Endothelial cell of umbilical vein (primary cell): ENCODE measurements around the gene DTX3.

Source experiments
- EZH2 ChIP-seq: IDR thresholded peaks from 2 replicates; pipeline ENCODE4 v1.6.1; 2012; ENCODE audit warnings: borderline replicate concordance, low read depth, mild to moderate bottlenecking, moderate library complexity, low read length, inconsistent platforms; ENCODE audit not compliant: severe bottlenecking
- FOS ChIP-seq: IDR thresholded peaks from 2 replicates; pipeline ENCODE4 v1.6.1; 2011; ENCODE audit warnings: mild to moderate bottlenecking, low read length, moderate library complexity, borderline replicate concordance; ENCODE audit not compliant: insufficient read depth
- JUN ChIP-seq: IDR thresholded peaks from 2 replicates; pipeline ENCODE4 v1.6.1; 2011; ENCODE audit warnings: borderline replicate concordance, low read depth; ENCODE audit not compliant: insufficient read length, insufficient read depth
- MYC ChIP-seq: IDR thresholded peaks from one replicate; pipeline ENCODE4 v1.6.1; 2011; ENCODE audit warnings: mild to moderate bottlenecking, low read depth, low read length
- POLR2A ChIP-seq: IDR thresholded peaks from 2 replicates; pipeline ENCODE4 v1.6.1; 2012; ENCODE audit warnings: low read depth, mild to moderate bottlenecking, control low read depth, low read length
- POLR2AphosphoS5 ChIP-seq: IDR thresholded peaks from 2 replicates; pipeline ENCODE4 v1.6.1; 2012; ENCODE audit warnings: low read depth, mild to moderate bottlenecking, control low read depth, low read length, moderate library complexity; ENCODE audit not compliant: insufficient read depth
- TF ChIP-seq, protein P1 (sequence below), 2 donors: IDR thresholded peaks; 1 replicate in 1 of 2; 2 replicates in 1 of 2; pipeline ENCODE4 v1.5.1; 2011; ENCODE audit warnings: low read length in 2 of 2, mild to moderate bottlenecking in 2 of 2, moderate library complexity in 2 of 2, control low read depth in 1 of 2, inconsistent platforms in 1 of 2, low read depth in 1 of 2; ENCODE audit not compliant: insufficient read depth in 1 of 2; ENCODE audit errors: extremely low read depth in 1 of 2
- TF ChIP-seq, protein P2 (sequence below): IDR thresholded peaks from 2 replicates; pipeline ENCODE4 v1.6.1; 2011; ENCODE audit not compliant: insufficient read depth, insufficient read length

GRCh38 chr12:57620245-57620935 is 15.8 kb downstream of the DTX3 start:
- TF ChIP-seq, protein P1, sequence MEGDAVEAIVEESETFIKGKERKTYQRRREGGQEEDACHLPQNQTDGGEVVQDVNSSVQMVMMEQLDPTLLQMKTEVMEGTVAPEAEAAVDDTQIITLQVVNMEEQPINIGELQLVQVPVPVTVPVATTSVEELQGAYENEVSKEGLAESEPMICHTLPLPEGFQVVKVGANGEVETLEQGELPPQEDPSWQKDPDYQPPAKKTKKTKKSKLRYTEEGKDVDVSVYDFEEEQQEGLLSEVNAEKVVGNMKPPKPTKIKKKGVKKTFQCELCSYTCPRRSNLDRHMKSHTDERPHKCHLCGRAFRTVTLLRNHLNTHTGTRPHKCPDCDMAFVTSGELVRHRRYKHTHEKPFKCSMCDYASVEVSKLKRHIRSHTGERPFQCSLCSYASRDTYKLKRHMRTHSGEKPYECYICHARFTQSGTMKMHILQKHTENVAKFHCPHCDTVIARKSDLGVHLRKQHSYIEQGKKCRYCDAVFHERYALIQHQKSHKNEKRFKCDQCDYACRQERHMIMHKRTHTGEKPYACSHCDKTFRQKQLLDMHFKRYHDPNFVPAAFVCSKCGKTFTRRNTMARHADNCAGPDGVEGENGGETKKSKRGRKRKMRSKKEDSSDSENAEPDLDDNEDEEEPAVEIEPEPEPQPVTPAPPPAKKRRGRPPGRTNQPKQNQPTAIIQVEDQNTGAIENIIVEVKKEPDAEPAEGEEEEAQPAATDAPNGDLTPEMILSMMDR (IDR thresholded peaks at IDR 0.05; ENCODE audit: extremely low read depth in 1 of 2, insufficient read depth in 1 of 2, low read depth in 1 of 2, low read length in 2 of 2): no peak
- TF ChIP-seq POLR2AphosphoS5 (no peak), MYC (no peak), EZH2 (no peak), POLR2A (no peak), JUN (no peak), FOS (no peak)
- TF ChIP-seq, protein P2, sequence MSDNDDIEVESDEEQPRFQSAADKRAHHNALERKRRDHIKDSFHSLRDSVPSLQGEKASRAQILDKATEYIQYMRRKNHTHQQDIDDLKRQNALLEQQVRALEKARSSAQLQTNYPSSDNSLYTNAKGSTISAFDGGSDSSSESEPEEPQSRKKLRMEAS: no peak
